ENCODE measurements around the gene OR2V2.

GRCh38 chr5:181127907-181128626, 19.3 kb upstream of the OR2V2 start:
- TF ChIP-seq CTCF (IDR thresholded peaks at IDR 0.05; ENCODE audit: low read depth, low read length), result no peak
- no peak for TF ChIP-seq EZH2phosphoT487 (IDR thresholded peaks at IDR 0.05; ENCODE audit: low read depth)

Measured in OCI-LY3 (cell line).